Chondrocyte (in vitro differentiated cells): ENCODE data around the gene SEPTIN14. TPM values are rescaled to one million over a fixed set of nuclear protein-coding genes. Genes with fewer than 3 reads are reported as not detected.
A peak's percentile ranks its signal among the peaks of the same experiment; 100 is the strongest.
"Not testable (repeated sequence)": the region's sequence is repeated elsewhere in the genome, so short reads cannot be mapped to it uniquely, and the experiment has no call there.

ENCODE experiments used
- DNase-seq: peaks from one replicate; pipeline ENCODE4 v3.0.0; 2021; ENCODE audit warnings: mixed read lengths, low spot score
- H3K27ac Mint-ChIP-seq: one replicate; pipeline ENCODE4 v1.8.0; 2021; ENCODE audit warnings: mild to moderate bottlenecking, moderate library complexity, mixed read lengths; ENCODE audit not compliant: unreplicated experiment
- H3K27me3 Mint-ChIP-seq: 2 replicates; pipeline ENCODE4 v1.8.0; 2021; ENCODE audit warnings: low read depth, mixed read lengths
- H3K36me3 Mint-ChIP-seq: 2 replicates; pipeline ENCODE4 v1.8.0; 2021; ENCODE audit warnings: low read depth, mixed read lengths
- H3K4me1 Mint-ChIP-seq: 2 replicates; pipeline ENCODE4 v1.8.0; 2021; ENCODE audit warnings: low read depth, mild to moderate bottlenecking, mixed read lengths
- H3K4me3 Mint-ChIP-seq: one replicate; pipeline ENCODE4 v1.8.0; 2021; ENCODE audit warnings: mild to moderate bottlenecking, moderate library complexity, mixed read lengths; ENCODE audit not compliant: unreplicated experiment
- H3K9me3 Mint-ChIP-seq: 2 replicates; pipeline ENCODE4 v1.8.0; 2021; ENCODE audit warnings: low read depth, mixed read lengths
- CTCF ChIP-seq: fragments of 200-600 bp; sonication (generic); IDR thresholded peaks from 2 replicates; pipeline ENCODE4 v1.5.0; 2021; ENCODE audit warnings: antibody characterized with exemption, mild to moderate bottlenecking, moderate library complexity
- long read RNA-seq: library from polyadenylated mRNA; stranded (forward); transcript quantifications from one replicate; pipeline ENCODE4 v2.0.0, GENCODE V29; 2021
- total RNA-seq: library from RNA; stranded (reverse); gene quantifications from 3 replicates; pipeline ENCODE4 v1.2.1, GENCODE V29; 2021

The SEPTIN14 gene
- not detected in 3 replicates for total RNA-seq
- long read RNA-seq = 0 reads

DNA sequence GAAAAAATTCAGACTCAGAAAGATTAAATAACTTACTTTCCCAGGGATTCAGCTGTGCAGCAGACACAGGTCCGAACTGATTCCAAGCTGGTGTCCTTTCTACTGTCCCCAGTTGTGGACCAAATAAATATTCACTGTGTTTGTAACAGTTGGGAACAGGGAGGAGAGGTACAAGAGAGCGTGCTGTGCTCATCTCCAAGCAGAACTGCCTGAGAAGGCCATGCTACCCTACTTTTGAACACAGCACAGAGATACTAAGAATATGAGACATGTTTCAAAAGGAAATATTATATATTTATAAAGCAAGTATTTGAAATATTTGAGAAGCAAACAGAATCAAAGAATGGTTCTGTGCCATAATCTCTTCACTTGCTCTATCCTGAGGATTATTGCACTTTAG is at the start of gene SEPTIN14:
SEPTIN14 (minus strand) TSS at position 101 of the 400 bp plus-strand sequence. CDS start 756 bp downstream, outside the sequence.
- H3K27ac Mint-ChIP-seq, H3K9me3 Mint-ChIP-seq, H3K4me1 Mint-ChIP-seq, DNase-seq, H3K36me3 Mint-ChIP-seq, H3K4me3 Mint-ChIP-seq, H3K27me3 Mint-ChIP-seq: not testable (repeated sequence)

GRCh38 chr7:55903985-55904759 is 41.6 kb upstream of the SEPTIN14 start:
- Mint-ChIP-seq H3K27ac (no peak overlapping the region), H3K4me3 (no peak overlapping the region), H3K4me1 (no peaks in the 10 kb centered on the region), H3K27me3 (no peaks in the 10 kb centered on the region), H3K9me3 (peaks cover 5% of the 10 kb centered on the region), H3K36me3 (peaks cover 9% of the 10 kb centered on the region)
- no peak for TF ChIP-seq CTCF
- DNase-seq = no peak

- H3K27me3 Mint-ChIP-seq, DNase-seq, H3K36me3 Mint-ChIP-seq, H3K4me3 Mint-ChIP-seq, H3K27ac Mint-ChIP-seq, H3K4me1 Mint-ChIP-seq: not testable (repeated sequence)
- peaks cover 10% of the 10 kb centered on the region for H3K9me3 Mint-ChIP-seq
Observed at GRCh38 chr7:55901059-55901458, 38.5 kb upstream of the SEPTIN14 start.

GRCh38 chr7:55898287-55898686 is 35.7 kb upstream of the SEPTIN14 start:
- no peak for TF ChIP-seq CTCF

DNA sequence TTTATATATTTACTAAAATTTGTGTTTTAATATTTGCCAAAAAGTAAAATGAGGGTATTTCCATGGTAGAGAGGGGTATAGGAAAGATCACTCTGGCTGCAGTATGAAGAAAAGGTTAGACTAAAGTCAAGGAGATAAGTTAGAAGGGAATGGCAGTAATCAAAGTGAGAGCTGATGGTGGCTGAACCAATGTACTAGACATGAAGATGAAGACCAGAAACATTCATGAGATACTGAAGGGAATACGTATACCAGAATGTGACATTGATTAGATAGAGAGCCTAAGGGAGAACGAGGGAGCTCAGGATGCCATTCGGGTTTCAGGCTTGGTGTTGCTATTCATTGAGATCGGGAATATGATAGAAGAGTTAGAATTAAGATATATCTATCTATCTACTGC is 32.5 kb upstream of the SEPTIN14 start:
- TF ChIP-seq CTCF = no peak
- H3K4me3 Mint-ChIP-seq = no peak overlapping the region
- no peak for DNase-seq
- H3K36me3 Mint-ChIP-seq = peaks cover 3% of the 10 kb centered on the region
- H3K4me1 Mint-ChIP-seq = no peaks in the 10 kb centered on the region
- no peak overlapping the region for H3K27ac Mint-ChIP-seq
- H3K27me3 Mint-ChIP-seq = no peaks in the 10 kb centered on the region
- peaks cover 8% of the 10 kb centered on the region for H3K9me3 Mint-ChIP-seq

More at GRCh38 chr7:55898287-55898686, 35.7 kb upstream of the SEPTIN14 start:
- H3K27me3 Mint-ChIP-seq = no peaks in the 10 kb centered on the region
- H3K36me3 Mint-ChIP-seq = peaks cover 6% of the 10 kb centered on the region
- no peaks in the 10 kb centered on the region for H3K4me1 Mint-ChIP-seq
- H3K9me3 Mint-ChIP-seq = peaks cover 10% of the 10 kb centered on the region
- no peak for DNase-seq
- H3K4me3 Mint-ChIP-seq = no peak overlapping the region
- no peak overlapping the region for H3K27ac Mint-ChIP-seq

- Mint-ChIP-seq H3K4me1 (no peaks in the 10 kb centered on the region), H3K27ac (no peak overlapping the region), H3K9me3 (peaks cover 8% of the 10 kb centered on the region), H3K36me3 (peaks cover 3% of the 10 kb centered on the region), H3K4me3 (no peak overlapping the region), H3K27me3 (no peaks in the 10 kb centered on the region)
- no peak for DNase-seq
- no peak for TF ChIP-seq CTCF
Observed at GRCh38 chr7:55893940-55894339, 31.4 kb upstream of the SEPTIN14 start.

- H3K9me3 Mint-ChIP-seq, DNase-seq, H3K4me1 Mint-ChIP-seq, H3K27me3 Mint-ChIP-seq, H3K36me3 Mint-ChIP-seq: not testable (repeated sequence)
- H3K4me3 Mint-ChIP-seq = peak overlapping the region; percentile 67
- H3K27ac Mint-ChIP-seq = peak overlapping the region; percentile 63
Observed at GRCh38 chr7:55888378-55888777, 25.8 kb upstream of the SEPTIN14 start.
